LNCaP clone FGC (cell line): Measurements from ENCODE around the gene ACY1.

Experiments
- DNase-seq: peaks from one replicate; pipeline ENCODE4 v3.0.0-alpha.2; 2011; ENCODE audit warnings: low read depth
- H3K4me3 ChIP-seq: 2 replicates; pipeline ENCODE4 v1.5.1; 2011; ENCODE audit warnings: mild to moderate bottlenecking, low read depth, low read length, control low read depth
- TF ChIP-seq, protein P1 (sequence below): IDR thresholded peaks from 2 replicates; pipeline ENCODE4 v1.5.1; 2012; ENCODE audit warnings: mild to moderate bottlenecking; ENCODE audit not compliant: control insufficient read depth, insufficient read depth; ENCODE audit errors: extremely low read depth

ACY1 gene

DNA sequence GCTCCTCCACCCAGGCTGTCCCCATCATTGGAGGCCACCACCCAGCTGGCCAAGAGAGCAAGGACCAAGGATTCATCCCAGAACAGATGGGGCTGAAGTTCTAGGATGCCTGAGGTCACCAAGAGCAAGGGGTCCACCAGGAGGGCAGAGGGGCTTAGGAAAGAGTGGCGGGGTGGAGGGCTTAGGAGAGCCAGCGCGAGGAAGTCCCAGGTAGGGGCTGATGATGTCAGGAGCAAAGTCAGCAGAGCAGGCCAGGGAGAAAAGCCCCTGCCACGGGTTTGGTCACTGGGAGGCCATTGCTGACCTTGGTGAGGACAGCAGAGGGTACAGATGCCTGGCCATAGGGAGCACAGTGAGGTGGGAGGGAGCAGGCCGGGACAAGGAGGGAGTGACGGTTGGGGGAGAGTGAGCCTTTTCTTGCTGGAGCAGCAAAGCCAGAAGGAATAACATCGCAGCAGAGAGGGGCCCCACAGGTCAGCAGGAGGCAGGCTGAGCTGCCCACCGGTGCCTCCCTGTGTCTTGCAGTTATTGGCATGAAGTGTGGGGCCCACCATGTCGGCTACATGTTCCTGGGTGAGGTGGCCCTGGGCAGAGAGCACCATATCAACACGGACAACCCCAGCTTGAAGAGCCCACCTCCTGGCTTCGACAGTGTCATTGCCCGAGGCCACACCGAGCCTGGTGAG, 36.0 kb upstream of the ACY1 start:
- TF ChIP-seq, protein P1, sequence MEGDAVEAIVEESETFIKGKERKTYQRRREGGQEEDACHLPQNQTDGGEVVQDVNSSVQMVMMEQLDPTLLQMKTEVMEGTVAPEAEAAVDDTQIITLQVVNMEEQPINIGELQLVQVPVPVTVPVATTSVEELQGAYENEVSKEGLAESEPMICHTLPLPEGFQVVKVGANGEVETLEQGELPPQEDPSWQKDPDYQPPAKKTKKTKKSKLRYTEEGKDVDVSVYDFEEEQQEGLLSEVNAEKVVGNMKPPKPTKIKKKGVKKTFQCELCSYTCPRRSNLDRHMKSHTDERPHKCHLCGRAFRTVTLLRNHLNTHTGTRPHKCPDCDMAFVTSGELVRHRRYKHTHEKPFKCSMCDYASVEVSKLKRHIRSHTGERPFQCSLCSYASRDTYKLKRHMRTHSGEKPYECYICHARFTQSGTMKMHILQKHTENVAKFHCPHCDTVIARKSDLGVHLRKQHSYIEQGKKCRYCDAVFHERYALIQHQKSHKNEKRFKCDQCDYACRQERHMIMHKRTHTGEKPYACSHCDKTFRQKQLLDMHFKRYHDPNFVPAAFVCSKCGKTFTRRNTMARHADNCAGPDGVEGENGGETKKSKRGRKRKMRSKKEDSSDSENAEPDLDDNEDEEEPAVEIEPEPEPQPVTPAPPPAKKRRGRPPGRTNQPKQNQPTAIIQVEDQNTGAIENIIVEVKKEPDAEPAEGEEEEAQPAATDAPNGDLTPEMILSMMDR: no peak
- no peak overlapping the region for H3K4me3 ChIP-seq
- no peak for DNase-seq

DNA sequence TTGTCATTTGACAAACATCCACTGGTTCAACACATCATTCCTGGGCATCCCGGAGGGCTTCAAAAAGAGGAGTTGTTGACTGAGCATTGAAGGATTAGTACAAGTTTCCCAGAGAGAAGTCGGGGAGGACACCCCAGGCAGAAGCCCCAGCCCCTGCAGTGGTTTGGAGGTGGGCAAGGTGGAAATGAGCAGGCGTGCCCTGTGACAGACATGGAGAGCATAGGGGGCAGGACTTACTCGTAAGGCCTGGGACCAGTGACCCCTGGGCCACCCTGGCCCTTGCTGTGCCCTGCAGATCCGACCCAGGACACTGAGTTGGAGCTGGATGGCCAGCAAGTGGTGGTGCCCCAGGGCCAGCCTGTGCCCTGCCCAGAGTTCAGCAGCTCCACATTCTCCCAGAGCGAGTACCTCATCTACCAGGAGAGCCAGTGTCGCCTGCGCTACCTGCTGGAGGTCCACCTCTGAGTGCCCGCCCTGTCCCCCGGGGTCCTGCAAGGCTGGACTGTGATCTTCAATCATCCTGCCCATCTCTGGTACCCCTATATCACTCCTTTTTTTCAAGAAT, 35.2 kb upstream of the ACY1 start:
- TF ChIP-seq, protein P1: no peak
- no peak overlapping the region for H3K4me3 ChIP-seq
- no peak for DNase-seq

DNA sequence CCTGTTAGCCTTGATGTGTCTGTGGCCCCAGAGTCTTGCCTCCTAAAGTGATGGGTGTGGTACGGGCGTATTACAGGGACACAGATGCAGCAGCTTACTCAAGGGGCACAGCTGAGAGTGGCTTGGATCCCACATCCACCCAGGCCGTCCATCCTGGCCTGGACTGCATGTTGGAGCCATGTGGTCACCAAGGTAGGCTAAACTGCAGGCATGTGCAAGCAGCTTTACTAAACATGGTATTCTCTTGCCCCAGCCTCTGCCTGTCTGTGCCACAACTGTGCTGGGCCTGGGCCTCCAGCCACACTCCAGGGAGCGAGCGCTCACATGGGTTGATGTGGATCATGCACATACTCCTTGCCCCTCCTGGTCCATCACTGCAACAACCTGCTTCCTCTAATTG, 34.2 kb upstream of the ACY1 start:
- TF ChIP-seq, protein P1: no peak
- no peak overlapping the region for H3K4me3 ChIP-seq

DNA sequence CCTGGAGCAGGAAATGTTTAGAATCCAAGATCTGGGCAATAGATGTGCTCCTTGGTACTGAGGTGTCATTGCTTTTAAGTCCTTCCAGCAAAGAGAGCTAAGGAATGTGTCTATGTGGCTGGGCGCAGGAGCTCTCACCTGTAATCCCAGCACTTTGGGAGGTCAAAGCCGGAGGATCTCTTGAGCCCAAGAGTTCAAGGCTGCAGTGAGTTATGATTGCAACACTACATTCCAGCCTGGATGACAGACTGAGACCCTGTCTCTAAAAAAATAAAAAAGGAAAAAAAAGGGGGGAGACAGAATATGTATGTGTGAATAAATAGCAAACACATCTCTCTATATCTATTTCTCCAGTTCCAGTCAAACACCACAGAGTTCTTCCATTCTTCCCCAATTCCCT, 32.4 kb upstream of the ACY1 start:
- TF ChIP-seq, protein P1: no peak
- H3K4me3 ChIP-seq: no peak overlapping the region
- no peak for DNase-seq

More for the DNA sequence above, 34.2 kb upstream of the ACY1 start:
- no peak for DNase-seq

DNA sequence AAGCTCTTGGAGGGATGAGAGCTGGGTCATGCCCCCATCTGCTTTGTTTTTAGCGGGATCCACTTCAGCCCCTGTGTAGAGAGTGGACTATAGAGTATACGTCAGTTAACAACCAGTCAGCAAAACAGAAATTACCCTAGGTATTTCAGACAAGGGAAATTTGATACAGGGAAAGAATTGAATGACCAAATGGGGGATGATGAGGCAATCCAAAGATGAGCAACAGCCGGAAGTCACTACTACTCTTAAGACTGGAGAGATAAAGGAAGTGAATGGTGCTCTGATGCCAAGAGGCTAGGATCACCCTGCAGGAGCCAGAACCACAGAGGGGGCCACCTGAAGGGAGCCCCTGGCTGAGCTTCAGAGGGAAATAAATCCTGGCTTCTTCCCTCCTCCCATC, 29.9 kb upstream of the ACY1 start:
- DNase-seq: no peak
- no peak overlapping the region for H3K4me3 ChIP-seq
- TF ChIP-seq, protein P1: no peak

DNA sequence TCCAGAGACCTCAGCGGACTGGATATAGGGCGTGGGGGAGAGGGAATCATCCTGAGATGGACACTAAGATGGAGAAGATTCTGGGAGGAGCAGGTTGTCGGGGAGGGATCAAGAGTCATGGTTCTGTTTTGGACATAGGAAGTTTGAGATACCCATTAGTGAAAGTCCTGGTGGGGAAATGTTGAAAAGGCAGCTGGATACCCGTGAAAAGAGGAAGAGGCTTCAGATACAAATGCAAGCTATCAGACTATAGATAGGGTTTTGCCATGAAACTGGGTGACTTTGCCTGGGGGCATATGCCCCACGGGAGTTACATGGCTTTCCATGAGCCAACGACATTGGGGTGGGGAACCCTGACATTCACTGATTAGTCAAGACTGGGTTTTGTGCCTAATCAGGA, 29.2 kb upstream of the ACY1 start:
- no peak overlapping the region for H3K4me3 ChIP-seq
- TF ChIP-seq, protein P1: no peak
- no peak for DNase-seq

DNA sequence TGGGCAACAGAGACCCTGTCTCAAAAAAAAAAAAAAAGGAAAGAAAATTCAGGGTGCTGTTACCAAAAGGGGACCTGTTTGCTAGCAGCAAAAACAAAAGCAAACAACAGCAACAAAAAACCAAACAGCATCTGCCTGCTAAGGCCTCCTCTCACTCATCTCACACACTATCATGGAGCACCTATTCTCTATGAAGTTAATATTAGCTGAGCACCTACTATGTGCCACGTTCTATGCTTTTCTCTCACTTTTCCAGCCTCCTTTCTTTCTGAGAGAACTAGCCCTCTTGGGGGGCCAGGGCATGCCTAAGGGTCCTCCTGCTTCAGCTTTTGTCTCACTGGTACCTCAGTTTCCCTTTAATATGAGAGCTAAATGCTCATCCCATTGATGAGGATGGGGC, 28.6 kb upstream of the ACY1 start:
- H3K4me3 ChIP-seq: no peak overlapping the region
- TF ChIP-seq, protein P1: no peak
- DNase-seq: no peak
